ENCODE data around the gene KLHL2. TPM values are rescaled to one million over a fixed set of nuclear protein-coding genes. Genes with fewer than 3 reads are reported as not detected.
A peak's percentile ranks its signal among the peaks of the same experiment; 100 is the strongest.
"Not testable (repeated sequence)": the region's sequence is repeated elsewhere in the genome, so short reads cannot be mapped to it uniquely, and the experiment has no call there.

Gene KLHL2
- total RNA-seq, 1 donor: 16.4 TPM

- H3K4me3 ChIP-seq (ENCODE audit: low read depth, low read length): no peak overlapping the region
- peak; percentile 13 for DNase-seq (ENCODE audit: low read depth)
- TF ChIP-seq, protein P1, sequence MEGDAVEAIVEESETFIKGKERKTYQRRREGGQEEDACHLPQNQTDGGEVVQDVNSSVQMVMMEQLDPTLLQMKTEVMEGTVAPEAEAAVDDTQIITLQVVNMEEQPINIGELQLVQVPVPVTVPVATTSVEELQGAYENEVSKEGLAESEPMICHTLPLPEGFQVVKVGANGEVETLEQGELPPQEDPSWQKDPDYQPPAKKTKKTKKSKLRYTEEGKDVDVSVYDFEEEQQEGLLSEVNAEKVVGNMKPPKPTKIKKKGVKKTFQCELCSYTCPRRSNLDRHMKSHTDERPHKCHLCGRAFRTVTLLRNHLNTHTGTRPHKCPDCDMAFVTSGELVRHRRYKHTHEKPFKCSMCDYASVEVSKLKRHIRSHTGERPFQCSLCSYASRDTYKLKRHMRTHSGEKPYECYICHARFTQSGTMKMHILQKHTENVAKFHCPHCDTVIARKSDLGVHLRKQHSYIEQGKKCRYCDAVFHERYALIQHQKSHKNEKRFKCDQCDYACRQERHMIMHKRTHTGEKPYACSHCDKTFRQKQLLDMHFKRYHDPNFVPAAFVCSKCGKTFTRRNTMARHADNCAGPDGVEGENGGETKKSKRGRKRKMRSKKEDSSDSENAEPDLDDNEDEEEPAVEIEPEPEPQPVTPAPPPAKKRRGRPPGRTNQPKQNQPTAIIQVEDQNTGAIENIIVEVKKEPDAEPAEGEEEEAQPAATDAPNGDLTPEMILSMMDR (IDR thresholded peaks at IDR 0.05; ENCODE audit: insufficient read depth, low read depth, low read length): no peak
Observed at GRCh38 chr4:165222651-165222994, 15.3 kb downstream of the KLHL2 start.

GRCh38 chr4:165227401-165227800 lies 20.0 kb downstream of the KLHL2 start:
- H3K4me3 ChIP-seq (ENCODE audit: low read depth, low read length); DNase-seq (ENCODE audit: low read depth): not testable (repeated sequence)

DNA sequence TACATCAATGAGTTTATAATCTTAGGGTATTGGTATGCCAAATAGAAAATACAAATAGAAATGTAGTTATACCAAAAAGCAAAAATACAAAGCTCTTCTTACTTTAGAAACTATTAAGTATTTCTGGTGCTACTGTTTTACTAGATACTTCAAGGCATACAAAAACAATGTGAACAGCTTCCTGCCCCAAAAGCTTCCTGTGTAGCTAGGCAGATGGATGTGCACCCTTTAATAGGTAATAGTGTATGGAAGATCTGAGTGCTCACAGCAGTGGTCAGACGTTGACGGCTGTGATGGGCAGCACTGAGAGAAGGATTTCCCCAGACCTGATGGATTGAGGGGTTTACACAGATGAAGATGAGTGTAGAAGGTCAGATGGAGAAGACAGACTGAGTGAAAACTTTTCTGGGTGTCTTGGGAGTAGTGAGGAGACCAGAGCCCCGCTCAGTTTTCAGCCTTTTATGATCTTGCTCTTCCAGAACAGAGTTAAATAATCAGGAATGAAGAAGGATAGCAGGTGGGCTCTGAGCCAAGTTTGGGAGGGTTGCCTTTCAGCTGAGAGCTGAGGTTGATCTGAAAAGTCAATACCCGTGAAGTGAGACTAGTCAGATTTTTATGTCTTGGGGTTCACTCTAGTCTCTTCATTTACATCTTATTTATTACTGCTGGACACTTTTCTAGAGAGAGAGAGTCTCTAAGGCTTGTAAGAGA lies 22.3 kb downstream of the KLHL2 start:
- DNase-seq (ENCODE audit: low read depth); H3K4me3 ChIP-seq (ENCODE audit: low read depth, low read length): not testable (repeated sequence)

- not testable (repeated sequence) for H3K4me3 ChIP-seq (ENCODE audit: low read depth, low read length); DNase-seq (ENCODE audit: low read depth)
Observed at GRCh38 chr4:165232623-165233433, 25.5 kb downstream of the KLHL2 start.

DNA sequence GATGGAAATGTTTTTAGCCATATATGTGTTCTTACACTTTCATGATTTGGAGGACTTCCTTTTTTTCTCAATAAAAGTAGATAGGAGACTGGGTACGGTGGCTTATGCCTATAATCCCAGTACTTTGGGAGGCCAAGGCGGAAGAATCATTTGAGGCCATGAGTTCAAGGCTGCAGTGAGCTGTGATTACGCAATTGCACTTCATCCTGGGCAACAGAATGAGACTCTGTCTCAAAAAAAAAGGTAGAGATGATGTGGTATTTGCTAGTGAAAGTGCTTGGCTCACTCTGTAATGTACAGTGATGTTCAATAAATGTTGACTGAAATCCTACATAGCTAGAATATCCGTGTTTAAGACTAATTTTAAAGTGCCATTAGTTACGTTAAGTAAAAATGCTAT lies 27.4 kb downstream of the KLHL2 start:
- TF ChIP-seq, protein P1 (IDR thresholded peaks at IDR 0.05; ENCODE audit: insufficient read depth, low read depth, low read length): no peak
- no peak overlapping the region for H3K4me3 ChIP-seq (ENCODE audit: low read depth, low read length)
- DNase-seq (ENCODE audit: low read depth): no peak

DNA sequence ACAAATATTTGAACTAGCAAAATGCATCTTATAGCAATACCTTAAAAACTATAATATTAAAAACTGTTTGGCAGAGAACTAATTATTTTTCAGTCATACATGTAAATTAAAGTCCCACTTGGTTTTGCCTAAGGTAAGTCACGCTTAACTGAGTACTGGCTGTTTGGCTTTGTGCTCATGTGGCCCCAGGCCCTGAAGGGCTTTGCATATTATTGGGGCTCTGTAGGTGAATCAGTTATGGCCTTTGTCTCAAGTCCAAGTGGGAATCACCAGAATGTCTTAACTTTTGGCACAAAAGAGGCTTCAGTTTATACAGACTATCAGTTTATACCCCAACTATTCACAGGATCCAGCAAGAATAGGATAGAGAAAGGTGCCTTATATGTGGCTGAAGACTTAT lies 29.5 kb downstream of the KLHL2 start:
- not testable (repeated sequence) for DNase-seq (ENCODE audit: low read depth); H3K4me3 ChIP-seq (ENCODE audit: low read depth, low read length)

DNA sequence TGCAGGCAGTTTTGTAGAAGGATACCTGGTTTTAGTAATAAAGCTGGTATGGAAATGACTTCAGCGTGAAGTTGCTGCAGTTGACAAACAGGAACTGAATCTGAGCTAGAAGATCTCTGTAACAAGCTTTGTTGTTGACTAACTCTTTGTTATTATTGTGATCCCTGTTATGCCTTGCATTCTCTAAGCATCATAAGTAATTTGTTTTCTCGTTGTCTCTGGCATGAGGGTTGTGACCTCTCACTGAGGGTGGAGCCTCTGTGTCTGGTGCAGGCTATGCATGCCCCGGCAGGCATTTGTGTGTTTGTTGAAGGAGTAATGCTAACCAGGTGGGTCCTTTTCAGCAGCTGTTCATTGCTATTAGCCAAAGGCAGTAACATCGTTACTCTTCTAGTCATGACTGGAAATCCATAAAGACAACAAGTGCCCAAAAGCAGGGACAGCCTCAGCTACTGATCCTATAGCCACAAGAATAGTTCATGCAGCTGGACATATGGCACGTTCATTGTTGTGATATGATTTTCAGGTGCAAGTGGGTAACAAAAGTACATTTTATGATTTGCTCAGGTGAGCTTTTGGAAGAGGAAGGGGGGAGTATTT lies 30.8 kb downstream of the KLHL2 start:
- H3K4me3 ChIP-seq (ENCODE audit: low read depth, low read length): not testable (repeated sequence)
- peak; percentile 18 for DNase-seq (ENCODE audit: low read depth)

GRCh38 chr4:165240761-165241160 lies 33.4 kb downstream of the KLHL2 start:
- H3K4me3 ChIP-seq (ENCODE audit: low read depth, low read length); DNase-seq (ENCODE audit: low read depth): not testable (repeated sequence)

GRCh38 chr4:165244148-165244547 lies 36.8 kb downstream of the KLHL2 start:
- not testable (repeated sequence) for H3K4me3 ChIP-seq (ENCODE audit: low read depth, low read length); DNase-seq (ENCODE audit: low read depth)

GRCh38 chr4:165244587-165245186 lies 37.3 kb downstream of the KLHL2 start:
- not testable (repeated sequence) for DNase-seq (ENCODE audit: low read depth); H3K4me3 ChIP-seq (ENCODE audit: low read depth, low read length)

DNA sequence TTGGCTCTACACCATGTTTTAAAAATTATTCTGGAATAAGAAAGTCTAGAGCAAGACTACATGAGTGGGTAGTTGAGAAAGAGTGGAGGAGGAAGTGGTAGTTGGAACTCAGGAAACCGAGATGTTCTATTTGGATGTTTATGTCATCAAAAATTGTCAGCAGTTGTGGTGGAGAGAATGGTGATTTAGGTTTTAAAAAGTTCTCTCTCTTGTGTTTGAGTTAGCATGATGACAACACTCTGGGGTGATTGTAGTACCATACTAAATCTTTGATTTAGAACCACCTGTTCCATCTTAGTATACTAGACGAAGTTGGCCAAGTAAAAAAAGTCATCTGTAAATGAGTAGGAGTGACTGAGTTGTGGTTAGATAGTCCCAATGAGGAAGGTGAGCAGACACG lies 40.7 kb downstream of the KLHL2 start:
- H3K4me3 ChIP-seq (ENCODE audit: low read depth, low read length): no peak overlapping the region
- TF ChIP-seq, protein P1 (IDR thresholded peaks at IDR 0.05; ENCODE audit: insufficient read depth, low read depth, low read length): no peak
- DNase-seq (ENCODE audit: low read depth): no peak

- DNase-seq (ENCODE audit: low read depth); H3K4me3 ChIP-seq (ENCODE audit: low read depth, low read length): not testable (repeated sequence)
Observed at GRCh38 chr4:165248904-165249303, 41.5 kb downstream of the KLHL2 start.

GRCh38 chr4:165254771-165255170 lies 47.4 kb downstream of the KLHL2 start:
- DNase-seq (ENCODE audit: low read depth); H3K4me3 ChIP-seq (ENCODE audit: low read depth, low read length): not testable (repeated sequence)

DNA sequence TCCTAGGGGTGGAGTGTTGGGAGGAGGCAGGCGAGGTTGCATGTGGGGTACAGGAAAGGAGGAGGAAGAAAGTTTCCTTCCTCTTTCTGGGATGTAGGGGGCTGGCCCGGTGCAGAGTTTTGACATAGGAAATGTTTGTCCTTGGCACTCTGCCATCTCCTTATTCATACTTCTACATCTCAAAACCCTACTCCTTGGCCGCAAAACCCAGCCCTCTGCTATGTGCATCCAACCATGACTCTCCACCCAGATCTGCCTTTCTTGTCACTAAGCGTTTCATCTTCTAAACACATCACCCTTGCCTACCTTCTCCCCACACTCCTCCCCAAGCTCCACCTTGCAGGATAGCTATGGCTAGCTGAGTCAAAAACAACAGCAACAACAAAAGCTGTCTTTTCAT lies 48.1 kb downstream of the KLHL2 start:
- peak; percentile 46 for DNase-seq (ENCODE audit: low read depth)
- not testable (repeated sequence) for H3K4me3 ChIP-seq (ENCODE audit: low read depth, low read length)

Measured in fibroblast of villous mesenchyme (primary cell).